Activated T-cell treated with anti-CD3 and anti-CD28 coated beads, Interleukin-2, amount 50 U/mL, for 24 hours (primary cell): Measurements from ENCODE around the gene ARL15.

ENCODE experiments used
- DNase-seq: peaks from one replicate; pipeline ENCODE4 v3.0.0-alpha.2; 2020
- H3K27ac Mint-ChIP-seq: 2 replicates; pipeline ENCODE4 v1.8.0; 2020; ENCODE audit warnings: mild to moderate bottlenecking, mixed read lengths
- H3K27me3 Mint-ChIP-seq: 2 replicates; pipeline ENCODE4 v1.8.0; 2020; ENCODE audit warnings: mixed read lengths
- H3K36me3 Mint-ChIP-seq: 2 replicates; pipeline ENCODE4 v1.8.0; 2020; ENCODE audit warnings: low read depth, mixed read lengths
- H3K4me1 Mint-ChIP-seq: 2 replicates; pipeline ENCODE4 v1.8.0; 2020; ENCODE audit warnings: low read depth, mixed read lengths
- H3K4me3 Mint-ChIP-seq: 2 replicates; pipeline ENCODE4 v1.8.0; 2020; ENCODE audit warnings: mild to moderate bottlenecking, moderate library complexity, mixed read lengths
- H3K9me3 Mint-ChIP-seq: 2 replicates; pipeline ENCODE4 v1.8.0; 2020; ENCODE audit warnings: mixed read lengths

The ARL15 gene

DNA sequence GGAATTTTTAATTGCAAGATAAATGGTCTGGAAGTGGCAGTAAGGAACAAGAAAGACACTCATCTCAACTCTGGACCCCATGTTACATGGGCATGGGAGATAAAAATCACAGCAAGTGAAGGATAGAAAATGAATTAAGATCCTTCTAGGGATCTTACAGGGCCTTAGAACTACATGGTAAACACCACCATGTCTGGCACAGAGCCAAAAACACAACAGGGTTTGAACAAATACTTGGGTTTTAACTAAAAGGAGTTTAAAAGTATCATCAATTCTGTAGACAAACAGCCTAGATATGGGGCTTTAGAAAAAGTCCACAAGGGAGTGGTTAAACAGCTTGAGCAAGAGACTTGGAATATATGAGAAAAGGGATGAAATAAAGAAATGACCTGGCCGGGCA lies 366.4 kb downstream of the ARL15 start:
- no peak for DNase-seq
- Mint-ChIP-seq H3K36me3 (peaks cover 29% of the 10 kb centered on the region), H3K27ac (no peak overlapping the region), H3K9me3 (no peaks in the 10 kb centered on the region), H3K4me1 (no peaks in the 10 kb centered on the region), H3K4me3 (no peak overlapping the region), H3K27me3 (no peaks in the 10 kb centered on the region)

DNA sequence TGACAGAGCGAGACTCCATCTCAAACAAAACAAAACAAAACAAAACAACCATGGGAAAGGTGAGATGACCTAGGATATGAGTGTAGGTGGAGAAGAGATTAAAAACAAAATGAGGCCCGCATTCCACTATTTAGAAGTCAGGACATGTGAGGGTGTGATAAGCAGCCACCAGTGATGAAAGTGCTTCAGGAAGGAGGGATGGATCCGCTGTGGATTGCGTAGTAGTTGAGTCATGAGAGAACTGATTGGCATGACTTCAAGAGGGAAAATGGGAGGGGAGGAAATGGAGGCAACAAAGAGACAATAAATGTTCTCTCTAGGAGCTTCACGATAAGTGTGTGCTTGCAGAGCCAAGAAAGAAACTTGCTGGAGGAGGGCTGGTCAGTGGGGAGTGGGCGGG lies 367.6 kb downstream of the ARL15 start:
- H3K27me3 Mint-ChIP-seq: no peaks in the 10 kb centered on the region
- H3K4me3 Mint-ChIP-seq: no peak overlapping the region
- DNase-seq: no peak
- no peaks in the 10 kb centered on the region for H3K9me3 Mint-ChIP-seq
- H3K27ac Mint-ChIP-seq: no peak overlapping the region
- peaks cover 35% of the 10 kb centered on the region for H3K36me3 Mint-ChIP-seq
- H3K4me1 Mint-ChIP-seq: no peaks in the 10 kb centered on the region

DNA sequence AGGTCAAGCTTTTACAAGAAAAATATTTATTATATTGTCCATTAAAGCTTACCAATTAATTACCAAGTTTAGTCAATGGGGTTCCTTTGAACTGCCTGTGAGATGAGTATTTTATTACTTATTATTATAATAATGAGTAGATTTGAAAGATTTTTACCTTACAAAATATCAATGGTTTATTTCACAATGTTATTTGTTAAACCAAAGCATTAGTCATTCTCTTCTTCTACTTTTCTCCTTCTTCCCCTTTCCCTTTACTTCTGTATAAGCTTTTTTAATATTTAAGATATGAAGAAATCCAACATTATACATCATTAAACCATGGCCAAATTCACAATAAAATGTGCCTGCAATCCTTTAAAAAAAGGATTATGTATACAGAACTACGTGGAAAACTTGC lies 369.5 kb downstream of the ARL15 start:
- Mint-ChIP-seq H3K4me1 (no peaks in the 10 kb centered on the region), H3K9me3 (no peaks in the 10 kb centered on the region), H3K27ac (no peak overlapping the region), H3K36me3 (peaks cover 32% of the 10 kb centered on the region), H3K27me3 (no peaks in the 10 kb centered on the region), H3K4me3 (no peak overlapping the region)
- DNase-seq: no peak

DNA sequence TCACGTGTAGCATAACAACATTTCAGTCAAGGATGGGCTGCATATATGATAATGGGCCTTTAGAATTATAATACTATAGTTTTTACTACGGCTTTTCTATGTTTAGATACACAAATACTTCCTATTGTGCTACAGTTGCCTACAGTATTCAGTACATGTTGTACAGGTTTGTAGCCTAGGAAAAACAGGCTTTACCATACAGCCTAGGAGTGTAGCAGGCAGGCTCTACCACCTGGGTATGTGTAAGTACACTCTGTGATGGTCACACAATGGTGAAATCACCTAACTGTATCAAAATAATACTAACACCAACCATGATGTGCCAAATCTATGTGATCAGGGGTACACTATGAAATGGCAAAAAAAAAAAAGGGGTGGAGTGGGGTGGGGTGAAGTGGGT lies 372.9 kb downstream of the ARL15 start:
- no peak overlapping the region for H3K4me3 Mint-ChIP-seq
- no peak overlapping the region for H3K27ac Mint-ChIP-seq
- H3K4me1 Mint-ChIP-seq: no peaks in the 10 kb centered on the region
- no peaks in the 10 kb centered on the region for H3K27me3 Mint-ChIP-seq
- H3K36me3 Mint-ChIP-seq: peaks cover 15% of the 10 kb centered on the region
- H3K9me3 Mint-ChIP-seq: no peaks in the 10 kb centered on the region
- DNase-seq: no peak

DNA sequence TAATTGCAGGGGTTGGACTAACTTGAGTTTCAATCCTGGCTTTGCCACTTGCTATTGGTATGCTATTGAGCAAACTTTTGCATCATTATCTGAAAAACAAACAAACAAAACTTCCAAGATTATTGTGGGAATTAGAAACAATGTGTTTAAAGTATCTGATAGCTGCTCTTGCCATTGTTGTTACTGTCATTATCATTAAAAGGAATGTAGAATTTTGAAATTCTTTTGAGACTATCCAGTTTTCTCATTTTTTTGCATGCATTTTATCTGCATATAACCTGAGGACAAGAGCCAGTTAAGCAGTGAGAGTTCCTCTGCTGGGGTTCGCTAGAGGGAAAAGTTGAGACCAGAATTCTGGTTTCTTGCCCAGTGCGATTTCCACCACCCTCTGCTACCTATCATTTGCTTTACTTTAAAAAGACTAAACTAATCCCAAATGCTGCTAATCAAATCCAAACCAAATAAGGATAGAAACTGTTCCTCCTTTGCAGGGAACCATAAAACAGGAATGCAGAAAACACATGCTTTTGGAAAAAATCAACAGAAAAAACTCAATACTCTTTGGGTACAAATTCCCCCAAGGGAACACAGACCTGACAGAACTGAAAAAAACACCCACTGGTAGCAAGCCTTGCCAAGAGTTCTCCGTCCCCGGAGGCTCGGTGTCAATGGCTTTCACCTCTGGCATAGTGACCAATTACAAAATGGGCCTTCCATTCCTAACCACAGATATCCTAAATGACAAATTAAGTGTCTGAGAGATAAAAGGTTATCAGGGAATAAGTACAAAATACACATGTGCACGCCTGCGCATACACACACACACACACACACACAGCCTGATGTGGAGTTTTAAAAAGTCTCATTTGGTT lies 373.7 kb downstream of the ARL15 start:
- Mint-ChIP-seq H3K27me3 (no peaks in the 10 kb centered on the region), H3K4me3 (no peak overlapping the region), H3K27ac (no peak overlapping the region), H3K9me3 (no peaks in the 10 kb centered on the region), H3K4me1 (no peaks in the 10 kb centered on the region), H3K36me3 (peaks cover 15% of the 10 kb centered on the region)
- DNase-seq: no peak

DNA sequence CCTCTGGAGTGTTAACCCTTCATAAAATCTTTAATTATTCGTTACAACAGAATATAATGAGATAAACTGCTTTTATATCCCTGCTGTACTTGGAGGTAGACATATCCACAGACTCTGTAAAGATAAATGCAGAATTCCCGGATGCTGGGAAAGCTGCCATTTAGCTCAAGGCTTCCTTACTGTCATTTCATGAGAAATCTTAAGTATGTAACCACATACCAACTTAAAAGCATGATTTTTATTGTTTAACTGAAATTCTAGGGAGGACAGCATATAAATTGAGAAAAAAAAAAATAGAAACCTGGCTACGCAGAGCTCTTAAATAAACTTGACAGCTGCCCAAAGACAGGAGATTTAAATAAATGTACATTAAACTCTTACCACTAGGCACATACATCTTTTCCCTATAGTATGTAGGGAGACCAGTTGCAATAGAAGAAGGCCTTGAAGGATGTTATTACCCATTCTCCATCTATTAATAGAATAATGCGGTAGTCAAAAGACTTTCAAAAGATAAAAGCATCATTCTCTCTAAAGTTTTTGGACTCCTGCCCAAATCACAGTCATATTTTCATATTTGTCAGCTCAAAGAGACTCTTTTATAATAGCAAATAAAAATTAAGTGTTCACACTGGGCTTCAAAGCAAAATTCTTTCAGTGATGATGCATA lies 376.1 kb downstream of the ARL15 start:
- H3K36me3 Mint-ChIP-seq: peaks cover 11% of the 10 kb centered on the region
- H3K4me3 Mint-ChIP-seq: no peak overlapping the region
- no peak for DNase-seq
- no peak overlapping the region for H3K27ac Mint-ChIP-seq
- no peaks in the 10 kb centered on the region for H3K27me3 Mint-ChIP-seq
- no peaks in the 10 kb centered on the region for H3K9me3 Mint-ChIP-seq
- no peaks in the 10 kb centered on the region for H3K4me1 Mint-ChIP-seq

DNA sequence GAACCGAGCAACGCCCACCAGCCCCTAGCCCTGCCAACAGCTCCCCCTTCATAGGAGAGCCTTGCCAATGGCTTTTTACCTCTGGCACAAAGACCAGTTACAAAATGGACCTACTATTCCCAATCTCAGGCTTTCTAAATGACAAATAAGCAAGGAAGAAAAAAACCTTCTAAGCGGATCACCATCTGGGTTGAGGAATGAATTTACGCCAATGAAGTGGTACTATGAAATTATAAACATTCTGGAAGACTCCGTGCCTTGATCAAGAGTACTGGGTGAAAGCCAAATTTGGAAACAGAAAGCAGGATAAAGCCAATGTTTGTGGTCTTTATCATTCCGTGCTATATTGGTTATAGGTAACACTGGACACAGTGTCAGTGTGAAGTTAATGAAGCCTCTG lies 378.0 kb downstream of the ARL15 start:
- Mint-ChIP-seq H3K27me3 (no peaks in the 10 kb centered on the region), H3K4me3 (no peak overlapping the region), H3K36me3 (peaks cover 1% of the 10 kb centered on the region), H3K4me1 (no peaks in the 10 kb centered on the region), H3K27ac (no peak overlapping the region), H3K9me3 (no peaks in the 10 kb centered on the region)
- no peak for DNase-seq

DNA sequence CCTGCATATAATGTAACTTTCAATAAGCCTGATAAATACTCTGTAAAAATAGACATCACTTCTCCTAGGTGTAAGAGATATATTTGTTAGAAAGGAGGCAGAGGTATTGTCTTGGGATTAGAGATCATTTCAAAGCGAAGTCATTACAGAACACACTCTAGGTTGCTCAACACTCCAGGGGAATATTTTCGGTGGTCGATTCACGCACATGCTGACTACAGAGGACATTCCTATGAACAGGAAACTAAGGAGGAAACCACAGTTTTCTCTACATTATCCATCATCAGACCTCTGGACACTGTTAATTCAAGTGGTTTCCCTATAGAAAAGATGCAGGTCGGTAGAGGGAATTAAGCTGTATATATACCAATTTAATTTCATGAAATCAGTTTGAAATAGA lies 379.9 kb downstream of the ARL15 start:
- DNase-seq: no peak
- Mint-ChIP-seq H3K9me3 (no peaks in the 10 kb centered on the region), H3K36me3 (no peaks in the 10 kb centered on the region), H3K27ac (no peak overlapping the region), H3K4me1 (no peaks in the 10 kb centered on the region), H3K4me3 (no peak overlapping the region), H3K27me3 (no peaks in the 10 kb centered on the region)

DNA sequence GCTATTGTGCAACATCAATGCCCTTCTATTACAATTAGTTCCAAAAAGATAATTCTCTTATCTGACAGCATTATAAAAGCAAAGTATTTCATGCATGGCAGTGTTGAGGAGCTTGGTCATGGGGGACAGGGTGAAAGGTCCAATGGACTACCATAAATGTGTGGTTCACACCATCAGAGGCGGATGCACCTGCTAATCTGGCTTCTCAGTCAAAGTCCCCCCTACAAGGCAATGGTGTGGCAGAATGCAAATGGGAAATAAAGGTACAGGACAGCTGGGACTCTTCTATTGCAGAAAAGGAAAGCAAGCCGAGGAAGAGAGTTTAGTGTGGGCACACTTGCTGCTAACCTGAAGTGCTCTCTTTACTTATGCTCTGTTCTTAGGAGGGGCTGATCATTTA lies 380.8 kb downstream of the ARL15 start:
- Mint-ChIP-seq H3K27me3 (no peaks in the 10 kb centered on the region), H3K27ac (no peak overlapping the region), H3K4me3 (no peak overlapping the region), H3K9me3 (no peaks in the 10 kb centered on the region), H3K36me3 (no peaks in the 10 kb centered on the region), H3K4me1 (no peaks in the 10 kb centered on the region)
- no peak for DNase-seq

DNA sequence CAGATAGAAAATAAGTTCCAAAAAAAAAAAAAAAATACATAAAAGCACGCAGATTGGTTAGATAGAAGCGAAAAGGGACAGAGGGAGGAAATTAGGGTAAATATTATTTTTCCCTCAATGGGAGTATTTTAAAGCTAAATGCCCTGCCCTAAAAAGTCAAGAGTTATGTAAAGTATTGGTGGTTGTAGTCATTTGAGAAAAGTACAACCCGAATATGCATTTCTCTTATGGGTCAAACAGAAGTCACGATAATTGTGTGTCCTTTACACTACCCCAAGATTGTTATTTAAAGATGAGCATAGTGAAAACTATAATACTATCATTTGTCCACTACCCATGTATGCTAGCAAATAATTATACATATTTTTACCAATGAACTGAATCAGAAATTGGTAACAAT lies 381.2 kb downstream of the ARL15 start:
- DNase-seq: no peak
- H3K4me1 Mint-ChIP-seq: no peaks in the 10 kb centered on the region
- no peaks in the 10 kb centered on the region for H3K9me3 Mint-ChIP-seq
- no peak overlapping the region for H3K4me3 Mint-ChIP-seq
- H3K36me3 Mint-ChIP-seq: no peaks in the 10 kb centered on the region
- H3K27me3 Mint-ChIP-seq: no peaks in the 10 kb centered on the region
- no peak overlapping the region for H3K27ac Mint-ChIP-seq

DNA sequence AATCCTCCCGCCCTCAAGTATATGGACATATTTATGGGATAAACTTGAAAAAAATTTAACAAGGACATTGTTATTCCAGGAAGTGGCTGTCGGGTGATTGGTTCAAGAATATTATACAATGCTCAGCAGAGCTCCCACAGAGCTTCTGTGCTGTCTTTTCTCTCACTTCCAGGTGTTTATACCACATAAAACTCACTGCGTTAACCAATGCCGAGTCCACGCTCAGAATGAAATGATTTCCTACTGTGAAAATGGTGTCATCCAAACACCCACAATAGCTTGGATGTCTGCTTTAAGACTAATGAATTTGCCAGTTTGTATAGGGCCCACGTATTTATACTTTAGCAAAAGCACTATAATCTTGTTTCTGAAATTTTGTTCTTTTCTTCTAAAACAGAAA lies 381.7 kb downstream of the ARL15 start:
- no peak overlapping the region for H3K27ac Mint-ChIP-seq
- no peaks in the 10 kb centered on the region for H3K4me1 Mint-ChIP-seq
- H3K27me3 Mint-ChIP-seq: no peaks in the 10 kb centered on the region
- H3K36me3 Mint-ChIP-seq: no peaks in the 10 kb centered on the region
- no peak for DNase-seq
- no peaks in the 10 kb centered on the region for H3K9me3 Mint-ChIP-seq
- H3K4me3 Mint-ChIP-seq: no peak overlapping the region

DNA sequence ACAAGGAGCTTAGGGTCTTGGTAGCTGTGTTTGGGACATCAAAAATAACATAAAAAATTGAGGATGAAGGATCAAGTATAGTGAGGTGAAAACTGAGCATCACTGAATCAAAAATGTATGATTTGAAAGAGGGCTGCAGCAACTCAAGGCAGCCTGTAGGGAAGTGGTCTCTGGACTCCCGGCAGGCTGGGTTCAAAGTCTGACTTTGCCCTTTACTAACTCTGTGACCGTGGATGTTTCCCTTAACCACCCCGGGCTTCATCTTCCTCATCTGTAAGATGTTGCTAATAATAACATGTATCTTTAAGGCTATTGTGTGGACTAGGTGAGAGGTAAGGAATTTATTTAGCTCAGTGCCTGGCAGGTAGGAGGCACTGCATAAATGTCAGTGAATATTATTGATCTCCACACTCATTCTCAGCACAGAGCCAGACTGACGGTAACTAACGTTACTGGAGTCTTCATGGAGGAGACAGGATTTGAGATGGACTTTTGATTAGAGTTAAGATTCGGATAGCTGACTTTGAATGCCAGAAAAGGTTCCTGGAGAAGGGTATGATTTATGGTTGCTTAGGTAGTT lies 382.6 kb downstream of the ARL15 start:
- no peak overlapping the region for H3K4me3 Mint-ChIP-seq
- peaks cover 2% of the 10 kb centered on the region for H3K36me3 Mint-ChIP-seq
- no peaks in the 10 kb centered on the region for H3K27me3 Mint-ChIP-seq
- H3K9me3 Mint-ChIP-seq: no peaks in the 10 kb centered on the region
- H3K4me1 Mint-ChIP-seq: no peaks in the 10 kb centered on the region
- no peak for DNase-seq
- no peak overlapping the region for H3K27ac Mint-ChIP-seq

DNA sequence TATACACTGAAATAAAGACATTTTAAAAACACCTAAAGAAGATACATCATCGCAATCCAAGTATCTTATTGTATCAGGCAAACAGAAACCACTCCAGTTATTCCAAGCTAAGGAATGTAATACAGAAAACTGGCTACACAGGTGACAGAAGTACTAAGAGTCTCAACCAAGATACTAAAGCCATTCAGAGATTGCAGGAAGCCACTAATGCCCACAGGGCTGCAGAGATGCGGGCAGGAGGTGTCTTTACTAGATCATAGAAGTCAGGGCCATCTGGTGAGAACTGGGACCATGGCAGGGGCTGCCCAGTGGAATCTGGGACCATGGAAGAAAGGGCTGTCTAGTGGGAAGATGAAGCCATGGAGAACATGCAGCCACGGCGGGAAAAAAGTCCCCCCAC lies 384.3 kb downstream of the ARL15 start:
- no peak for DNase-seq
- Mint-ChIP-seq H3K27me3 (no peaks in the 10 kb centered on the region), H3K4me3 (no peak overlapping the region), H3K27ac (no peak overlapping the region), H3K9me3 (no peaks in the 10 kb centered on the region), H3K4me1 (no peaks in the 10 kb centered on the region), H3K36me3 (peaks cover 2% of the 10 kb centered on the region)

DNA sequence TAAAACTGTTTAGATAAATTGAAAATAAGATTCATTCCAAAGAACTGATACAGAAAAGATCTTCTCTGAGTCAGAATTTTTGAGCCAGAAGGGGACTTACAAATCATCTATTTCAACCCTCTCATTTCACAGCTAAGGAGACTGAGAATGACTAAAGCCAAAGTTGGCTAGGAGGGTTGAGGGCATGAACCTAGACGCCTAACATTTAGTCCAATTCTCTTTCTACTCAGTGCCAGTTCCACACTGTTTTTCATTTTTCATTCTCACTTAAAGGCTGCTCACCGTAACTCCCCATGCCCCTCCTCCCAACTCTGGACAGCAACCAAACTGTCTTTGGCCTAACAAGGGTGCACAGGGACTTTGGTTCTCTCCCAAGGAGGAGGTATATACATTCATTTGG lies 386.0 kb downstream of the ARL15 start:
- Mint-ChIP-seq H3K4me1 (no peaks in the 10 kb centered on the region), H3K27me3 (no peaks in the 10 kb centered on the region), H3K36me3 (peaks cover 2% of the 10 kb centered on the region), H3K4me3 (no peak overlapping the region), H3K27ac (no peak overlapping the region), H3K9me3 (no peaks in the 10 kb centered on the region)
- DNase-seq: no peak

DNA sequence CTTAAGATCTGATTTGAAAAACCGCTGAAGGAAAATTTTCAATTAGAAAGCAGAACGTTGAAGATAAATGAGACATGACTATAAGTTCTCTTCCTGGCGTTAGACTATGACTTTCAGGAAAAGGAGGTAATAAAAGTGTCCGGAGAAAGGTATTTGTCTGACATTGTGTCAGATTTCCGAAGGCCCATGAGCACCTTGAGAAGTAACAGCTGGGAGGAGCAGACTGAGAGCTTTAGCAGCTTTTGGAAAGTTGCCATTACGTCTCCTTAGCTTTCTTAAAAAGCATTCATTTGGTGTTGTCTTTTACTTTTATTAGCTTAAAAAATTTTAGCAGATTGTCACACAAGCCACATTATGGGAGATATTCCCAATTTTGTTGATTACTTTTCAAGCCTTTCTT lies 386.4 kb downstream of the ARL15 start:
- no peak overlapping the region for H3K4me3 Mint-ChIP-seq
- no peaks in the 10 kb centered on the region for H3K27me3 Mint-ChIP-seq
- no peak for DNase-seq
- H3K4me1 Mint-ChIP-seq: no peaks in the 10 kb centered on the region
- no peaks in the 10 kb centered on the region for H3K9me3 Mint-ChIP-seq
- H3K27ac Mint-ChIP-seq: no peak overlapping the region
- peaks cover 2% of the 10 kb centered on the region for H3K36me3 Mint-ChIP-seq
